Astrocyte (in vitro differentiated cells and primary cell): Measurements from ENCODE around the gene DCTPP1. TPM values are rescaled to one million over a fixed set of nuclear protein-coding genes. Genes with fewer than 3 reads are reported as not detected.

Experiments used
- DNase-seq: peaks from one replicate; pipeline ENCODE4 v3.0.0-alpha.2; 2010; ENCODE audit warnings: low read depth
- FAIRE-seq: peaks from 2 replicates; lab custom pipeline; 2011; peaks lifted over from hg19 to GRCh38; lab: Jason Lieb, UNC
- H2AFZ ChIP-seq: 2 replicates; pipeline ENCODE4 v1.6.0; 2012; ENCODE audit warnings: low read depth, low read length, inconsistent platforms
- H3K27ac ChIP-seq: 2 replicates; pipeline ENCODE4 v1.5.1; 2011; ENCODE audit warnings: low read depth, low read length, inconsistent platforms
- H3K27me3 ChIP-seq: 2 replicates; pipeline ENCODE4 v1.6.0; 2011; ENCODE audit warnings: low read length, inconsistent platforms; ENCODE audit not compliant: insufficient read depth
- H3K36me3 ChIP-seq: 2 replicates; pipeline ENCODE4 v1.5.1; 2011; ENCODE audit warnings: low read length, inconsistent platforms; ENCODE audit not compliant: insufficient read depth
- H3K4me1 ChIP-seq: 2 replicates; pipeline ENCODE4 v1.5.1; 2011; ENCODE audit warnings: low read length, inconsistent platforms; ENCODE audit not compliant: insufficient read depth
- H3K4me2 ChIP-seq: 2 replicates; pipeline ENCODE4 v1.6.0; 2012; ENCODE audit warnings: low read length, inconsistent platforms
- H3K4me3 ChIP-seq: 2 replicates; pipeline ENCODE4 v1.5.1; 2011; ENCODE audit warnings: low read depth, mild to moderate bottlenecking, low read length, inconsistent platforms; ENCODE audit not compliant: insufficient read depth
- H3K79me2 ChIP-seq: 2 replicates; pipeline ENCODE4 v1.6.0; 2012; ENCODE audit warnings: mild to moderate bottlenecking, low read length, inconsistent platforms; ENCODE audit not compliant: insufficient read depth
- H3K9ac ChIP-seq: 2 replicates; pipeline ENCODE4 v1.6.0; 2012; ENCODE audit warnings: mild to moderate bottlenecking, low read length, inconsistent platforms
- H3K9me3 ChIP-seq: 2 replicates; pipeline ENCODE4 v1.5.1; 2012; ENCODE audit warnings: low read depth, mild to moderate bottlenecking, low read length, inconsistent platforms; ENCODE audit not compliant: insufficient read depth
- H4K20me1 ChIP-seq: 2 replicates; pipeline ENCODE4 v1.6.0; 2012; ENCODE audit warnings: low read length, inconsistent platforms; ENCODE audit not compliant: insufficient read depth
- H3K27ac Mint-ChIP-seq: one replicate; pipeline ENCODE4 v1.8.0; 2021; ENCODE audit warnings: mild to moderate bottlenecking, mixed read lengths; ENCODE audit not compliant: unreplicated experiment
- H3K27me3 Mint-ChIP-seq: one replicate; pipeline ENCODE4 v1.8.0; 2021; ENCODE audit warnings: low read depth, mixed read lengths; ENCODE audit not compliant: unreplicated experiment
- H3K36me3 Mint-ChIP-seq: one replicate; pipeline ENCODE4 v1.8.0; 2021; ENCODE audit warnings: low read depth, mixed read lengths; ENCODE audit not compliant: unreplicated experiment
- H3K4me1 Mint-ChIP-seq: one replicate; pipeline ENCODE4 v1.8.0; 2021; ENCODE audit warnings: low read depth, mixed read lengths; ENCODE audit not compliant: unreplicated experiment
- H3K4me3 Mint-ChIP-seq: one replicate; pipeline ENCODE4 v1.8.0; 2021; ENCODE audit warnings: mild to moderate bottlenecking, moderate library complexity, mixed read lengths; ENCODE audit not compliant: unreplicated experiment
- H3K9me3 Mint-ChIP-seq: one replicate; pipeline ENCODE4 v1.8.0; 2021; ENCODE audit warnings: mild to moderate bottlenecking, mixed read lengths; ENCODE audit not compliant: unreplicated experiment
- CTCF ChIP-seq: IDR thresholded peaks from 2 replicates; pipeline ENCODE4 v1.5.1; 2011; ENCODE audit warnings: low read depth, mild to moderate bottlenecking, inconsistent platforms, low read length, moderate library complexity; ENCODE audit not compliant: insufficient read depth
- EZH2 ChIP-seq: IDR thresholded peaks from 2 replicates; pipeline ENCODE4 v1.6.1; 2012; ENCODE audit warnings: mild to moderate bottlenecking, low read length, inconsistent platforms; ENCODE audit not compliant: insufficient read depth
- total RNA-seq: library from RNA; stranded (reverse); gene quantifications from 2 replicates; pipeline ENCODE4 v1.2.1, GENCODE V29; 2021

DCTPP1 gene
- total RNA-seq, 1 donor from 2014 or later: 36.5 TPM

GRCh38 chr16:30401768-30402425 is 27.9 kb downstream of the DCTPP1 start:
- no peaks in the 10 kb centered on the region for H3K27me3 Mint-ChIP-seq
- peak overlapping the region; percentile 73 for H3K4me3 Mint-ChIP-seq
- H3K9me3 Mint-ChIP-seq: no peaks in the 10 kb centered on the region

GRCh38 chr16:30399435-30400186 is 30.2 kb downstream of the DCTPP1 start:
- DNase-seq: no peak
- no peaks in the 10 kb centered on the region for H3K27me3 Mint-ChIP-seq
- peaks cover 3% of the 10 kb centered on the region for H3K9me3 Mint-ChIP-seq
- H3K4me1 Mint-ChIP-seq: peaks cover 14% of the 10 kb centered on the region
- Histone ChIP-seq H3K79me2 (peaks cover 42% of the 10 kb centered on the region), H3K9ac (peak overlapping the region; percentile 84), H4K20me1 (no peaks in the 10 kb centered on the region), H3K4me2 (peak overlapping the region; percentile 88), H3K4me1 (peaks cover 18% of the 10 kb centered on the region), H3K36me3 (peaks cover 5% of the 10 kb centered on the region), H3K9me3 (no peaks in the 10 kb centered on the region), H3K4me3 (peak overlapping the region; percentile 60), H3K27me3 (no peaks in the 10 kb centered on the region), H2AFZ (peak overlapping the region; percentile 75), H3K27ac (peak overlapping the region; percentile 87)
- peaks cover 13% of the 10 kb centered on the region for H3K36me3 Mint-ChIP-seq
- peak overlapping the region; percentile 85 for H3K4me3 Mint-ChIP-seq
- TF ChIP-seq EZH2: no peak
- TF ChIP-seq CTCF: no peak
- H3K27ac Mint-ChIP-seq: peak overlapping the region; percentile 91
- FAIRE-seq: no peak

More at GRCh38 chr16:30401768-30402425, 27.9 kb downstream of the DCTPP1 start:
- peaks cover 15% of the 10 kb centered on the region for H3K4me1 ChIP-seq
- no peaks in the 10 kb centered on the region for H3K27me3 ChIP-seq
- H3K79me2 ChIP-seq: peaks cover 22% of the 10 kb centered on the region
- FAIRE-seq: no peak
- Mint-ChIP-seq H3K36me3 (peaks cover 10% of the 10 kb centered on the region), H3K4me1 (peaks cover 13% of the 10 kb centered on the region), H3K27ac (no peak overlapping the region)
- H3K4me3 ChIP-seq: no peak overlapping the region
- H3K36me3 ChIP-seq: peaks cover 5% of the 10 kb centered on the region
- TF ChIP-seq CTCF (no peak), EZH2 (no peak)
- no peak overlapping the region for H2AFZ ChIP-seq
- H3K27ac ChIP-seq: no peak overlapping the region
- no peak overlapping the region for H3K9ac ChIP-seq
- no peaks in the 10 kb centered on the region for H4K20me1 ChIP-seq
- no peaks in the 10 kb centered on the region for H3K9me3 ChIP-seq
- DNase-seq: no peak
- H3K4me2 ChIP-seq: no peak overlapping the region
